ENCODE data around the gene MED1.

Gene MED1

GRCh38 chr17:39357986-39358385 lies 93.1 kb downstream of the MED1 start:
- H3K27ac ChIP-seq (ENCODE audit: low read depth, low read length), result no peak overlapping the region
- H3K4me1 ChIP-seq (ENCODE audit: insufficient read depth, low read length), result peaks cover 6% of the 10 kb centered on the region
- H3K4me3 ChIP-seq (ENCODE audit: low read depth in 1 of 2, low read length in 2 of 2), result no peak overlapping the region
- H3K27me3 ChIP-seq (ENCODE audit: control insufficient read depth in 1 of 2, insufficient read depth in 2 of 2, low read length in 2 of 2), result no peaks in the 10 kb centered on the region
- no peaks in the 10 kb centered on the region for H3K36me3 ChIP-seq (ENCODE audit: insufficient read depth, low read length)
- no peak overlapping the region for H3K9ac ChIP-seq (ENCODE audit: low read length)
- H3K9me3 ChIP-seq (ENCODE audit: low read length), result no peaks in the 10 kb centered on the region

- H3K4me3 ChIP-seq (ENCODE audit: low read depth in 1 of 2, low read length in 2 of 2), result no peak overlapping the region
- no peaks in the 10 kb centered on the region for H3K27me3 ChIP-seq (ENCODE audit: control insufficient read depth in 1 of 2, insufficient read depth in 2 of 2, low read length in 2 of 2)
- no peaks in the 10 kb centered on the region for H3K9me3 ChIP-seq (ENCODE audit: low read length)
- no peak overlapping the region for H3K27ac ChIP-seq (ENCODE audit: low read depth, low read length)
- H3K36me3 ChIP-seq (ENCODE audit: insufficient read depth, low read length), result no peaks in the 10 kb centered on the region
- no peak overlapping the region for H3K9ac ChIP-seq (ENCODE audit: low read length)
- peaks cover 6% of the 10 kb centered on the region for H3K4me1 ChIP-seq (ENCODE audit: insufficient read depth, low read length)
Observed at GRCh38 chr17:39357488-39357887, 93.6 kb downstream of the MED1 start.

All from muscle layer of colon (tissue), 2 donors.